ENCODE measurements around the gene ZFR.
"Not testable (repeated sequence)": the region's sequence is repeated elsewhere in the genome, so short reads cannot be mapped to it uniquely, and the experiment has no call there.

The ZFR gene

GRCh38 chr5:32315221-32316014 is 129.1 kb downstream of the ZFR start:
- Histone ChIP-seq H3K4me3 (ENCODE audit: low read length) (no peak overlapping the region), H3K9me3 (ENCODE audit: control insufficient read depth, insufficient read depth, low read length) (no peaks in the 10 kb centered on the region), H3K4me1 (ENCODE audit: control insufficient read depth, insufficient read depth, low read length) (no peaks in the 10 kb centered on the region; the same call in 1 of the 2 replicates), H3K27me3 (ENCODE audit: control insufficient read depth, insufficient read depth, low read length) (no peaks in the 10 kb centered on the region), H3K36me3 (ENCODE audit: control insufficient read depth, insufficient read depth, low read length) (no peaks in the 10 kb centered on the region), H3K27ac (ENCODE audit: low read length) (no peak overlapping the region)
- no CpG with 5 or more reads among the region's 8 CpGs for WGBS (ENCODE audit: insufficient coverage, insufficient read length)
- DNase-seq (ENCODE audit: low read depth, low spot score) = no peak

DNA sequence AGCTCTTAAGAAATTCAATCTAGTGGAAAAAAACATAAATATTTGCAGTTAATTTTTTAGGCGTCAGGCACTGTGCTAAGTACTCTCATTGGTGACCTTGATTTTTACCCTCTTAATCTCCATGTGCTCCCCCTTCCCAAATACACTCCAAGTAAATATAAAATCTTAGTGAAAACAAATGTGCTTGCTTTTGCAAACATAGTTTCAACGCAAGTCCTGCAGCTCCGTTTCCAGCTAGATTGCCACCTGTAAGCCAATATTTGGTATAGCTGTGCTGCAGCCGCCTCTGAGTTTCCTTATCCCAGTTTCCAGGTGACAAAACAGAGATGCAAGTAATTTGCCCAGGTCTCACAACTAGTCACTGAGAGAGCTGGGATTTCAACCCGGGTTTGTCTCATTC is 129.9 kb downstream of the ZFR start:
- no peak for DNase-seq (ENCODE audit: low read depth, low spot score)
- Histone ChIP-seq H3K27me3 (ENCODE audit: control insufficient read depth, insufficient read depth, low read length) (no peaks in the 10 kb centered on the region), H3K9me3 (ENCODE audit: control insufficient read depth, insufficient read depth, low read length) (no peaks in the 10 kb centered on the region), H3K4me1 (ENCODE audit: control insufficient read depth, insufficient read depth, low read length) (no peaks in the 10 kb centered on the region; the same call in 1 of the 2 replicates), H3K4me3 (ENCODE audit: low read length) (no peak overlapping the region), H3K27ac (ENCODE audit: low read length) (no peak overlapping the region), H3K36me3 (ENCODE audit: control insufficient read depth, insufficient read depth, low read length) (no peaks in the 10 kb centered on the region)
- no CpG with 5 or more reads among the region's 5 CpGs for WGBS (ENCODE audit: insufficient coverage, insufficient read length)

- DNase-seq (ENCODE audit: low read depth, low spot score); H3K36me3 ChIP-seq (ENCODE audit: control insufficient read depth, insufficient read depth, low read length); H3K27ac ChIP-seq (ENCODE audit: low read length); H3K4me1 ChIP-seq (ENCODE audit: control insufficient read depth, insufficient read depth, low read length); H3K9me3 ChIP-seq (ENCODE audit: control insufficient read depth, insufficient read depth, low read length); H3K27me3 ChIP-seq (ENCODE audit: control insufficient read depth, insufficient read depth, low read length); H3K4me3 ChIP-seq (ENCODE audit: low read length): not testable (repeated sequence)
- WGBS (ENCODE audit: insufficient coverage, insufficient read length) = no CpG with 5 or more reads among the region's 10 CpGs
Measured at GRCh38 chr5:32314152-32314488, 130.4 kb downstream of the ZFR start.

- Histone ChIP-seq H3K27ac (ENCODE audit: low read length) (no peak within 1 kb of the TSS), H3K4me3 (ENCODE audit: low read length) (peak within 1 kb of the TSS; percentile 98), H3K36me3 (ENCODE audit: control insufficient read depth, insufficient read depth, low read length) (no peaks in the 10 kb centered on the region), H3K4me1 (ENCODE audit: control insufficient read depth, insufficient read depth, low read length) (no peaks in the 10 kb centered on the region; the same call in 1 of the 2 replicates), H3K9me3 (ENCODE audit: control insufficient read depth, insufficient read depth, low read length) (no peaks in the 10 kb centered on the region), H3K27me3 (ENCODE audit: control insufficient read depth, insufficient read depth, low read length) (no peaks in the 10 kb centered on the region)
- WGBS (ENCODE audit: insufficient coverage, insufficient read length) = no CpG with 5 or more reads among the region's 83 CpGs
- peak; percentile 97 for DNase-seq (ENCODE audit: low read depth, low spot score)
Measured at GRCh38 chr5:32312595-32313332, 131.8 kb downstream of the ZFR start, which contains the start of gene MTMR12. MTMR12 (minus strand) TSS chr5:32312939; CDS start chr5:32312838, 101 bp downstream.

DNA sequence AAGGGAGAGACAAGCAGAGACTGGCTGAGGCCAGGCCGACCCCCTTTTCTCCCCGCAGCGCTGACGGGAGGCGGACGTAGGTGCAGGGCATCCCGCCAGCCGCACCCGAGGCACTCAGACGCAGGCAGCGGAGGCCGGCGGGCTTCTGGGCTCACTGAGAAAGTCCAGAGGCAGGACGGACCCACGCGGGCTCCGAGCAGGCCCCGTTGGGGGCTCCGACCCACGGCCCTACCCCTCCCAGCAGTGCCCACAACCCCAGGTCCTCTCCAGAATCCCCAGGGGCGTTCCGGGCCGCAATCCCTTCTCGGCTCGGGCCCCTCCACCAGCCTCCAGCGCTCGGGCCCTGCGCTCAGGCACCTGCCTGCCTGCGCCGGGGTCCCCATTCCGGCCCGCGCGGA is 132.3 kb downstream of the ZFR start:
- Histone ChIP-seq H3K4me1 (ENCODE audit: control insufficient read depth, insufficient read depth, low read length) (no peaks in the 10 kb centered on the region; the same call in 1 of the 2 replicates), H3K4me3 (ENCODE audit: low read length) (peak overlapping the region; percentile 98), H3K36me3 (ENCODE audit: control insufficient read depth, insufficient read depth, low read length) (no peaks in the 10 kb centered on the region), H3K27ac (ENCODE audit: low read length) (no peak overlapping the region), H3K9me3 (ENCODE audit: control insufficient read depth, insufficient read depth, low read length) (no peaks in the 10 kb centered on the region), H3K27me3 (ENCODE audit: control insufficient read depth, insufficient read depth, low read length) (no peaks in the 10 kb centered on the region)
- WGBS (ENCODE audit: insufficient coverage, insufficient read length) = no CpG with 5 or more reads among the region's 34 CpGs
- no peak for DNase-seq (ENCODE audit: low read depth, low spot score)

DNA sequence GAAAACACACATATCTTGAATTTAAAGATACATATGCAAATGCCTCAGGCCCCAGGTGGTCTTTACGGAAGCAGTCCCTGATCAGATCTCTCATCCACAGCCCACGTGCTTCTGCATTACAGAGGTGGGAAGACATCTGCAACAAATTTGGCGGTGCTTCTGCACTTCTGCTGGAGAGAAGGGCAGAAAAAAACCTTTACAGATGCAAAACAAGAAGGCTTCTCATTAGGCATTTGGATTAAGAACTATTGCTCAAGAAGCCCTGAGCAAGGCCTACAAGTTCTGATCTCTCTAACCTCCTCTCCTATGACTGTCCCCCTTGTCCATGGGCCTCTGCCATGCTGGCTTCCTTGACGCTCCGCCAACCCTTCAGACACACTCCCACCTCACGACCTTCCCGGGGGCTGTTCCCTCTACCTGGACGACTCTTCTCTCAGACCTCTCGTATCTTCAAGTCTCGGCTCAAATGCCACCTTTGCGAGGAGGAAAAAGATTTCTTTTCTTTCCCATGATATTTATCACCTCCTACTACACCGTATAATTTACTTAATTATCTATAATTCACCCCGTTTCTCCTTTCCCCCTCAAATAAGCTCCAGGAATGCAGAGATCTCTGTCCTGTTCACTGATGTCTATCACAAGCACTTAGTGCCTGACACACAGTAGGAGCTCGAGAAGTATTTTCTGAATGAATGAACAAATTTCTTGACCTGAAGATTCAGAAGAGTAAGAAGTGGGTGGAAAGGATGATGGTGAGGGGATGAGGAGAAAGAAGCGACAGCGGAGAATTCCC is 132.9 kb downstream of the ZFR start:
- WGBS (ENCODE audit: insufficient coverage, insufficient read length) = 100% methylated on average over 2 of the region's 16 CpGs
- Histone ChIP-seq H3K4me3 (ENCODE audit: low read length) (peak overlapping the region; percentile 98; the same call in 1 of the 2 replicates), H3K27ac (ENCODE audit: low read length) (no peak overlapping the region), H3K4me1 (ENCODE audit: control insufficient read depth, insufficient read depth, low read length) (no peaks in the 10 kb centered on the region; the same call in 1 of the 2 replicates), H3K27me3 (ENCODE audit: control insufficient read depth, insufficient read depth, low read length) (no peaks in the 10 kb centered on the region), H3K9me3 (ENCODE audit: control insufficient read depth, insufficient read depth, low read length) (no peaks in the 10 kb centered on the region), H3K36me3 (ENCODE audit: control insufficient read depth, insufficient read depth, low read length) (no peaks in the 10 kb centered on the region)
- DNase-seq (ENCODE audit: low read depth, low spot score) = no peak

GRCh38 chr5:32309761-32310160 is 134.8 kb downstream of the ZFR start:
- WGBS (ENCODE audit: insufficient coverage, insufficient read length) = no CpG with 5 or more reads among the region's 6 CpGs
- H3K27me3 ChIP-seq (ENCODE audit: control insufficient read depth, insufficient read depth, low read length) = no peaks in the 10 kb centered on the region
- no peak for DNase-seq (ENCODE audit: low read depth, low spot score)
- H3K36me3 ChIP-seq (ENCODE audit: control insufficient read depth, insufficient read depth, low read length) = no peaks in the 10 kb centered on the region
- H3K27ac ChIP-seq (ENCODE audit: low read length) = no peak overlapping the region
- no peaks in the 10 kb centered on the region for H3K9me3 ChIP-seq (ENCODE audit: control insufficient read depth, insufficient read depth, low read length)
- no peaks in the 10 kb centered on the region; the same call in 1 of the 2 replicates for H3K4me1 ChIP-seq (ENCODE audit: control insufficient read depth, insufficient read depth, low read length)
- H3K4me3 ChIP-seq (ENCODE audit: low read length) = no peak overlapping the region

GRCh38 chr5:32308946-32309345 is 135.6 kb downstream of the ZFR start:
- H3K9me3 ChIP-seq (ENCODE audit: control insufficient read depth, insufficient read depth, low read length) = no peaks in the 10 kb centered on the region
- no peak for DNase-seq (ENCODE audit: low read depth, low spot score)
- no peak overlapping the region for H3K27ac ChIP-seq (ENCODE audit: low read length)
- H3K4me3 ChIP-seq (ENCODE audit: low read length) = no peak overlapping the region
- H3K4me1 ChIP-seq (ENCODE audit: control insufficient read depth, insufficient read depth, low read length) = no peaks in the 10 kb centered on the region; the same call in 1 of the 2 replicates
- no CpG with 5 or more reads among the region's 3 CpGs for WGBS (ENCODE audit: insufficient coverage, insufficient read length)
- no peaks in the 10 kb centered on the region for H3K36me3 ChIP-seq (ENCODE audit: control insufficient read depth, insufficient read depth, low read length)
- no peaks in the 10 kb centered on the region for H3K27me3 ChIP-seq (ENCODE audit: control insufficient read depth, insufficient read depth, low read length)

DNA sequence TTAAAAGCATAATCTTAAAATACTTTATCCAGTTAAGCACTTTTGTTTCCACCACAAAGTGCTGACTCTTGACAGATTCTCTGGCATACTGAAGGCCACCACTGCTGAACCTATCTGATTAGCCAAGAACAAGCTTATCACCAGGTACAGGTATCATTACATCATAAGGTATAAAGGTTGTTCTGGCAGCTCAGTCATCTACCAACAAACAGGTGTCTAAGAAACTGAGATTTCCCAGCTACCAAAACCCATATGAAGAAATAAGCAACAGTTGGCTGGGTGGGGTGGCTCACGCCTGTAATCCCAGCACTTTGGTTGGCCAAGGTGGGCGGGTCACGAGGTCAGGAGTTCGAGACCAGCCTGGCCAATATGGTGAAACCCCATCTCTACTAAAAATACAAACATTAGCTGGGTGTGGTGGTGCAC is 136.8 kb downstream of the ZFR start:
- Histone ChIP-seq H3K27me3 (ENCODE audit: control insufficient read depth, insufficient read depth, low read length) (no peaks in the 10 kb centered on the region), H3K4me1 (ENCODE audit: control insufficient read depth, insufficient read depth, low read length) (no peaks in the 10 kb centered on the region; the same call in 1 of the 2 replicates), H3K4me3 (ENCODE audit: low read length) (no peak overlapping the region), H3K27ac (ENCODE audit: low read length) (no peak overlapping the region), H3K9me3 (ENCODE audit: control insufficient read depth, insufficient read depth, low read length) (no peaks in the 10 kb centered on the region), H3K36me3 (ENCODE audit: control insufficient read depth, insufficient read depth, low read length) (no peaks in the 10 kb centered on the region)
- no peak for DNase-seq (ENCODE audit: low read depth, low spot score)
- WGBS (ENCODE audit: insufficient coverage, insufficient read length) = no CpG with 5 or more reads among the region's 4 CpGs

DNA sequence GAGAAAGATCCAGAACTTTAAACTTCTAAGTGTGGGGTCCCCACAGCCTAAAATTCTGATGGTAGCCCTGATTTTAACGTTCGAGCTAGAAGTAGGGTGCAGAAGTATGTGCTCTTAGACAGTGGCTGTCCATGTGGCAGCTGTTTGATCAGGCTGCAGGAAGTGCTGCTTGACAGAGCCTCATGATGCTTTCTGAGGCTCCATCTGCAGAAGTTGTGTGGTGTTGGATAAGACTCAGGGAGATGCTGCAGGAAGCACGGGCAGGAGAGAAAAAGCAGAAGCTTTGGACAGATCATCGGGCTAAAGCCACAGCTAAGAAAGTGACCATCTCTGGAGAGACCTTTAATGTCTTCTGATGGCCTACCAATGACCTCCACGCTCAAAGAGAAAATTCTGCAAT is 139.9 kb downstream of the ZFR start:
- no peaks in the 10 kb centered on the region for H3K36me3 ChIP-seq (ENCODE audit: control insufficient read depth, insufficient read depth, low read length)
- DNase-seq (ENCODE audit: low read depth, low spot score) = no peak
- no peaks in the 10 kb centered on the region for H3K9me3 ChIP-seq (ENCODE audit: control insufficient read depth, insufficient read depth, low read length)
- no peaks in the 10 kb centered on the region; the same call in 1 of the 2 replicates for H3K4me1 ChIP-seq (ENCODE audit: control insufficient read depth, insufficient read depth, low read length)
- no peak overlapping the region for H3K4me3 ChIP-seq (ENCODE audit: low read length)
- no peaks in the 10 kb centered on the region for H3K27me3 ChIP-seq (ENCODE audit: control insufficient read depth, insufficient read depth, low read length)
- no CpG with 5 or more reads among the region's 5 CpGs for WGBS (ENCODE audit: insufficient coverage, insufficient read length)
- H3K27ac ChIP-seq (ENCODE audit: low read length) = no peak overlapping the region
